NCI-H1436 (cell line): ENCODE data around the gene LIN28A.

ENCODE experiments used
- DNase-seq: peaks from one replicate; lab custom pipeline; 2025; lab: John Stamatoyannopoulos, UW

Gene LIN28A

DNA sequence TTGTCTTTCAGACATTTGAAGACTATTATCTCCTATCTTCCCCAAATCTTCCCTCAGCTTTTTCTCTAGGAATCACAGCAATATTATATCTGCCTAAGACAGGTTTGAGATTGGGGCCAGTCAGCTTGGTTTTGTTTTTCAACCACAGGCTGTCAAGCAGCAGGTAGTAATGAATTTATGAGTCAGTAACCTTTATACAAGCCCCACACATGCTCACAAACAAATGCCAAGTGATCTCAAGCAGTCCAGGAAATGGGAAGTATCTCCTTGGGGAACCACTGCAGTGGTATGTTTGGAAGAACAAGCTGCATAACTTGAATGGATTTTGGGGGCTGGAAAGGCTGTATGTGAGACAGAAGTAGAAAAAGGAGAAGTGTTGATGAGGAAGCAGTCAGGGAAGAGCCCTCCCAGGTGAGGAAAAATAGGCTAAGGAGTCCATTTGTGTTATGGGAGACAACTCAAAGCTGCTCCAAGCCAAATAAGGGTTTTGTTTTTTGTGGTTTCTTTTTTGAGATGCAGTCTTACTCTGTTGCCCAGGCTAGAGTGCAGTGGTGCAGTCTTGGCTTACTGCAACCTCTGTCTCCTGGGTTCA, 23.6 kb downstream of the LIN28A start:
- DNase-seq: no peak

DNA sequence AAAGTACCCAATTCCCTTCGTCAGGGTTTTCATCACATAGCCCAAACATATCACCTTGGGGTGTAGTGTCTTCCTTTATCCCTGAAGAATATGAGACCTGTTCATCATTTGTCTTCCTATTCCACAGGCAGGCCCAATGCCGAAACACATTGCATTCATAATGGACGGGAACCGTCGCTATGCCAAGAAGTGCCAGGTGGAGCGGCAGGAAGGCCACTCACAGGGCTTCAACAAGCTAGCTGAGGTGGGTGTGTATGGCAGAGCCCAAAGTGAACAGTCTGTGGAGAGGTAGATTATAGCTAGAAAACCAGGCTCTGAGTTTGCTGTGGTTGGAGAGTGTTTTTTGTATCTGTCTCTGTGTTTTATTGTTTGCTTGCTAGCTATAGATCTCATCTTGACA, 27.4 kb downstream of the LIN28A start:
- DNase-seq: no peak

DNA sequence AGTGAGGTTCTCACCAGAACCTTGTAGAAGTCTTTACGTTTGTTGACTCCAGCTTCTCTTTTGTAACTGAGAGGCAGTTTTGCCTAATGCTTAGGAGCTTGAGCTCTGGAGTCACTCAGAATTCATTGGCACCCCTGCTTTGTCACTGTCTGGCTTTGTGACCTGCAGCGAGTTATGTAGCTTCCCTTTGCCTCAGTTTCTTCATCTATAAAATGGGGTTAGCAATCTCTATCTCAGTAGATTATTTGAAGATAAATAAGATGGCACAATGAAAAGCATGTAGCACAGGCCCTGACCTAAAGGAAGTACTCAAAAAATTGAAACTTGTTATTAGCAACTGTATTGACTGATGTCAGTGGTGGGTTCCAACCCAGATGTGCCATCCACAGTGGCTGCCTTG, 29.6 kb downstream of the LIN28A start:
- no peak for DNase-seq

DNA sequence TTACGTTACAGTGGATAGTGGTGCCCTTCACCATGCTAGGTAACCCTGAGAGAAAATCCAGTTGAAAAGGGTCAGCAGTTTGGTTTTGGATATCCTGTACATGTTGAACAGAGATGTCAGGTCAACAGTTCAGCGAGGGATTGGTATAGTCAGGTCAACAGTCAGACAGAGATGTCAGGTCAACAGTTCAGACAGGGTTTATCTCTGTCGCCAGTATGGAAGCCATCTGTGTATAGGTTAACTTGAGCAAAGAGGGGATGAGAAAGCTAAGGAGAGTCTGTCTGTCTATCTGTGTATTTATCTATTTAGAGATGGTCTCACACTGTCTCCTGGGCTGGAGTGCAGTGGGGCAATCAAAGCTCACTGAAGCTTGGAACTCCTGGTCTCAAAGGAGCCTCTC, 39.3 kb downstream of the LIN28A start:
- DNase-seq: no peak

DNA sequence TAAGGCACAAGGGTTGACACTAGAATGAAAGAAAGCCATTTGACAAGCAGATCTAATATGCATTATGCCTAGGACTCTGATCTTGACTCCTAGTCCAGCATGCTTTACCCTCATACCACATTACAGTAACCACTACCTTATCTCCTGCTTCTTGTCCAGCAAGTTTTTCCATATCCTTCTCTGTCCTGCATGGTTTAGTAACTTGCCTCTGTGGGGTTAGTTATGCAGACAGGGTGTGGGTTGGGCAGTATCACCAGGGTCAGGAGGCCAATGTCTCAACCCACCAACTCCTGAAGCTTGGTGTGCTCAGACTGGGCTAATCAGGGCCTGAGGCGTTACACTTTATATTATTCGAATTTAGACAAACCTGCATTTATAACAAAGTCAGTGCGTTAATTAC, 40.3 kb downstream of the LIN28A start:
- DNase-seq: no peak

DNA sequence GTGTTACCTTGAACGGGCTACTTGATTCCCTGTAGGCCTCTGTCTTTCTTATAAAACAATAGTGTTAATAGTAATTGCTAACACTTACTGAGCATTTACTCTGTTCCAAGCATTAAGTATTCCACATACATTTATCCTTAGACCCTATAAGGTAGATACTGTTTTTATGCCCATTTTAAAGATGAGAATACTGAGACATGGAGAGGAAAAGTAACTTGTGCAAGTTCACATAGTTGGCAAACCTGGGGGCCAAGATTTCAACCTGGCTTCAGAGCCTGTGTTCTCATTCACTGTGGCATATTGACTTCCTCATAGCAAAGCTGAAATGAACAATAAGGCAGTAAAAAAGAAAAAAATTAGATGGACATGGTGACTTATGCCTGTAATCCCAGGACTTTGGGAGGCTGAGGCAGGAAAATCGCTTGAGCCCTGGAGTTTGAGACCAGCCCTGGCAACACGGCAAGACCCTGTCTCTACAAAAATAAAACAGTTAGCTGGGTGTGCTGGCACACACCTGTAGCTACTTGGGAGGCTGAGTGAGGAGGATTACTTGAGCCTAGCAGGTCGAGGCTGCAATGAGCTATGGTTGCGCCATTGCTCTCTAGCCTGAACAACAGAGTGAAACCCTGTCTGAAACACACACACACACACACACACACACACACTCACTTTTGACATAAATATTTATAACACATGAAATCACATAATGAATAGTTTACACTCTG, 42.0 kb downstream of the LIN28A start:
- no peak for DNase-seq

DNA sequence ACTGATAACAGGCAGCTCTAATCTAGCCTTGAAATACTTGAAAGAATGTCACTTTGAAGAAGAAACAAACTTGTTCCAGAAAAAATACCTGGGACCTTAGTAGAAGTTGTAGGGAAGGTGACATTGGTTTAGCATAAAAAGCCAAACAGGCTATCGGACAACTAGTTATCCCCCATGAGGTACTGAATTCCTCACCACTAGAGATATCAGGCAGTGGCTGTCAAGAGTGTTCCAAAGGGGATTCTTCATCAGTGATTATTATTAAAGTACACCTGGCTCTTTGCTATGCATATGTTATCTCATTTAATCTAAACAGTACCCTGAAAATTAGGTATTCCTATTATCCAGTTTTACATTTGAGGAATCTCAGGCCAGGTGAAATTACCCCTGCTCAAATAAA, 48.5 kb downstream of the LIN28A start:
- no peak for DNase-seq

DNA sequence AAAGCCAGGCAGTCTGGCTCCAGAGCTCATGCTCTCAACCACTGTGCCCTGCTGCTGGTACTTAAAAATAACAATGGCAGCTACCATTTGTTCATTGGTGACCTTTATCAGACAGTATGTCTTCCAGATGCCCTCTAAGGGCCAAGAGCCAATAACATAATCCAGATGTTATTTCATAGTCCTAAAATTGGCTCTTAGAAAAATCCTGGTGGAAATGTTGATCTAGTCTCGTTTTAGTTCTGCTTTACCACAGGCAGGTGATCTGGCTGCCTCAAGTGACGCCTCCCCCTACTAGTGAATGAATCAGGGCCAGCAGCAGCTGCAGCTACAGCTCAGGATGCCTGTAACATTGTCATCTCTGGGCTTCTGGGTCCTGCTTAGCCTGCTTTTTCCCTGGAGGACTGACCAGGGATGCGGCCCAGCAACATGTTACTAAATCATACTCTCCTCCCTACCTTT, 49.0 kb downstream of the LIN28A start:
- DNase-seq: no peak

DNA sequence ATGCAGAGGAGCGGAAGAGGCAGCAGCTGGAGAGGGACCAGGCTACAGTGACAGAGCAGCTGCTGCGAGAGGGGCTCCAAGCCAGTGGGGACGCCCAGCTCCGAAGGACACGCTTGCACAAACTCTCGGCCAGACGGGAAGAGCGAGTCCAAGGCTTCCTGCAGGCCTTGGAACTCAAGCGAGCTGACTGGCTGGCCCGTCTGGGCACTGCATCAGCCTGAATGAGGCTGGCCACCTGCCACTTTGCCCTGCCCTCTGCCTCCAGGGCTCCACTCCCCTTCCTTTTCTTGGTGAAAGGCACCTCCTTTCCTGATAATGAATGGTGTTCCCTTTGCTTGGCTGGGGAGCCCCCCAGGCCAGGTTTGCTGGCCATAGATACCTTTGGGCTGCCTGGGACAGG, 58.3 kb downstream of the LIN28A start:
- DNase-seq: no peak

DNA sequence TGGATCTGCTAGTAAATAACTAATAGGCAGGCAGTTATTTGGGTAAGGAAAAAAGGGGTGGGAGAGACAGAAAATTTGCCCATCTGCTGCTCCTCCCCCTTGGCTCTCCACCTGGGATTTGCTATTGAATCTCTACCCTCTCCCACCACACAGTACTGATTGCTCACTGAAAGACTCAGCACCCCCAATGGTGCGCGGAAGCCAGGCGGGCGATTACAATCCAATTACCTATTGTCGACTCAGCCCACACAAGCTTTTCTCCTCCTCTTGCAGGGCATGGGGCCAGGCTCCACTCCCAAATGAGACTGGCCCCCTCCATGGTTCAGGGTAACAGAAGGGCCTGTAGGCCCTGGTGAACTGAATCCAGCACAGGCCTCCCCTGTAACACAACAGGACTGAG, 58.9 kb downstream of the LIN28A start:
- peak; percentile 60 for DNase-seq

DNA sequence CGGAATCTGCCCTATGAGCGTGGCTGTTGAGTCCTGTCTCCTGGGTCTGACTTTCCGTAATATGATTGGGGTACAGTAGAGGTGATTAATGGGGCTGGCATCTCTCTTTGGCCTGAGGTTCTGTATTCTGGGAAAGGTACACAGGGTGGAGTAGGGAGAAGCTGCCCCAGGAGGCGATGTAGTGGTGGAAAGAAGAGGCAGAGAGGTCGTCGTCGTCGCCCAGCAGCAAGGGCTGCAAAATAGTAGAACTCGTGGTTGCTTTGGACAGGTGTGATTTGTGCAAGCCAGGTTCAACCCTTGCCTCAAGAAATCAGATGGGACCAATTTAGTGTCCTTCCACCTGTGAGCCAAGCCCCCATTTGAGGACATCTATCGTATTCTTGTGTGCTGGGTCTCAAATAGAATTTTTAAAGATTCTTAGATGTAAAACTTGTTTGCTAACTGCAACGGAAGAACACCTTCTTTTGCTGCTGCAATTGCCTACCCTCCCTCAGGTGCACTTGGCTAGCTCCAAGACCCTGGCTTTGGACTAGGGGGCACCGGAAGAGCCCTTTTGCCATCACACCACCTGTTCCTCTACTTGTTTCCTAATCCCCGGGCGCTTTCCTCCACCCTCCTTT, 60.4 kb downstream of the LIN28A start:
- no peak for DNase-seq

DNA sequence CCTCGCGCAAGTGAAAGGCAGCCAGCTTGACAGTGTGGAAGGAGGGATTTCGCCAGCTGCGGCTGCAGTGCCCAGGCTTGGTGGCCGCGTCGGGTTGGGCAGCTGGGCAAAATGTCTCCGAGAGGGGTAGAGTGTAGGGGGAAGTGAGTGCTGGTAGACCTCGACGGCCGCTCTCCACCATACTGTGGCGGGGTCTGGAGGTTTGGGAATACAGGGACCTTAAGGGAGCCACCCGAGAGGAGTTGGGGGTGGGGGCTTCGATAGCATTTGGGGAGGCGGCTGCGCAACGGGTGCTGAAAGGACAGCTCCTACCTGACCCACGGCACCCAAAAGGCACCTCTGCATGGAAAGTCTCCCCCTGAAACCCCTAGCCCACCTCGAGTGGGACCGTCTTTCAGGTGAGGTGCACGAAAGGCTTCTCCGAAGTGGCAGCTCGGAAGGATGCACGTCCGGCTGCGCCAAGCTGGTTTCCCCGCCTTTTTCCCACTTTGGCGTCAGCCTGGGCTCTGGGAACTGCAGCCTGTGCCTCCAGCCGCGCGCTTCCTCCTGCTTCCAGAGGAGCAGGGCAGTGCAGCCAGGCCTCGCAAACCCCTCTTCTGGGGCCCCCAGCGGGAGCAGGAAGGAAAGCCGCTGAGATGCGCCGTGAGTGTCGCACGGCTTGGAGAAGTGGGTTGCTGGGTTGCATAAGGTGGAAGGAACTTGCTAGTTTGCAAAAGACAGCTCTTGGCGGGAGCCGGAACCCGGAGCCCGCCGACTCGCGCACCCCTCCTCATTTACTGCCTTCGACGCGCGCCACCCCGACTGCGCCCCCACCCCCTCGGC, 61.1 kb downstream of the LIN28A start:
- DNase-seq: peak; percentile 29

DNA sequence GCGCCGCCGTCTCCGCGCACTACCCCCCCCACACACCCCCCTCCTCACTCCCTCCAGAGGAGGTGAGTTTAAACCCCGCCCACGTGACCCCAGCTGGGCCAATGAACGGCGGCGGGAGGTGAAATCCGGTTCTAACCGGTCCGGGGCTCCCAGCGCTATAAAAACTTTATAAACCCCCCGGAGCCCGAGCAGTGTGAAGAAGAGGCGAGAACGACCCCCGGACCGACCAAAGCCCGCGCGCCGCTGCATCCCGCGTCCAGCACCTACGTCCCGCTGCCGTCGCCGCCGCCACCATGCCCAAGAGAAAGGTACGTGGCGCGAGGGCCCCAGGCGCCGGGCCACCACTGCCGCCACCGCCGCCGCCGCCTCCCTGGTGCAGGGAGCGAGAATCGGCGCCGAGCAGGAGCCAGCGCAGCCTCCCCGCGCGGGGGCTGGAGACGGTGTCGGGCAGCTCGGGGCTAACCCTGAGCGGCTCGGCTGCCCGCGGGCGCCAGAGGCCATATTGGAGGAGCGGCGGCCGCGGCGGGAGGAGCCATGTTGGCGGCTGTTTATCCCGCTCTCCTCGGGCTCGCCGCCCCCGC, 61.8 kb downstream of the LIN28A start, which contains the start of gene HMGN2:
Gene HMGN2, plus strand, starts transcription at position 121 of the 581 bp plus-strand sequence. Its CDS starts 173 bp downstream, at position 294.
- peak; percentile 96 for DNase-seq

DNA sequence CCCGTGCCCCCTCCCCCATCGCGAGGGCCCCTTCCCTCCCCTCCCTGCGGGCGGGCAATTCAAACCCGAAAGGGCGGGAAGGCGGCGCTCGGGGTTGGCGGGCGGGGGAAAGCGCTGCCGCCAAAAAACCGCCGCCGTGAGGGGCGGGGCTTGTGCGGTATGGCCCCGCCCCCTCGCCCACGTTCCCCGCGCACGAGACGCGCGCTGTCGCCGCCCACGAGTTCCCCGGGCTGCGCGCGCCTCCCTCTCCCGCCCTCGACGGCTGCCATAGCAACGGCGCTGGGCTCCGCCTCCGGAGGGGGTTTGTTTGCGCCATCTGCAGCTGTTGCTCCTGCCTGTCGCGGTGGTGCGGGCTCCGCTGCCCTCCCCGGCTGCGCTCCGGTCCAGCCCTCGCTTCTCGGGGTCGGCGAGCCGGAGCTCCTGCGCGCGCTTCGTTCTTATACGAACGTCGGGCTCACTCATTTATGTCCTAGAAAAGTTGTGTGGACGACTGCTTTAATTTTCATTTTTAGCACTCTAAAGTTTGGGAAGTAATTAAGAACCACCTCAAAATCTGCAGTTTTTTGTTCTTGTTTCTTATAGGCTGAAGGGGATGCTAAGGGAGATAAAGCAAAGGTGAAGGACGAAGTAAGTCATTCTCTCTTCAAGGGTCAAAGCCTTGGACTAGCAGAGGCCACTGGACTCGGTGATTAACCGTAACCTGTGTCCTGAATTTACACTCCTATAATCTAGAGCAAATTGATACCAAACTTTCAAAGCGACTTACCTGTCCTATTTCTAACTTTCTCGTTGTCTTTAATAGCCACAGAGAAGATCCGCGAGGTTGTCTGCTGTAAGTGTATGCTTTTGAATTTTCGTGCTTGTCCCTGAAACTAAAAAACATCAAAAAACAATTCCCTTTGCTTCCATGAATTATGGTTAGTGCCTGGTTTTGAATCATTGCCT, 62.6 kb downstream of the LIN28A start:
- peak; percentile 88 for DNase-seq

DNA sequence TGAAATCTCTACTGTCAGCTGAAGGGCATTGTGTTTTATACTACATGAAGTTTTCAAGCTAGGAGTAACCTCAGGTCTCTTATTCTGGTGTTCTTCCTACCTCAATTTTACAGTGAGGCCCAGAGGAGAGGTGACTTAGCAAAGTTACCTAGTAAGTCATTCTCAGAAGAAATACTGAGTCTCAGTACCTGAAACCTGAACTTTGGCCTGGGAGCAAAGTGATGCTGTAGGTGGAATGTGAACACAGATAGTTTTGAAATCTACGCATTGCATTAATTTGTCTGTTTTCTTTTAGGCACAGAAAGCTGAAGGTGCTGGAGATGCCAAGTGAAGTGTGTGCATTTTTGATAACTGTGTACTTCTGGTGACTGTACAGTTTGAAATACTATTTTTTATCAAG, 64.2 kb downstream of the LIN28A start:
- no peak for DNase-seq

DNA sequence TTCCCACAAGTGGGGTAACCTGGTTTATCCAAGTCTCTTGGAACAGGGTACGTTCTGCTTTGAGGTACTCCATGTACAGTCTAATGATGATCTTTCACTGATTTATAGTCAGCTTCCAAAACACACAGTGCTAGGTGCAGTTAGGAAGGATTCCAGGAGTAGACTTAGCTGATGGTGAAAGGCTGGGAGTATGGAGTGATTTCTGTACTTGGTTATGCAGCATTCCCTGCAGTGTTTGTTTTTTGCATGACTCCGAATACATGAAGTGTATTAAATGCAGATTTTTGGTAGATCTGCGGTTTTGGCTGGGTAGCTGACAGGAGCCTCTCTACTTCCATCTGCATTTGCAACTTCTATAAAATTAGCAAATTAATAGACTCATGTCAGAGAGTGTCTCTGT, 65.4 kb downstream of the LIN28A start:
- DNase-seq: no peak

DNA sequence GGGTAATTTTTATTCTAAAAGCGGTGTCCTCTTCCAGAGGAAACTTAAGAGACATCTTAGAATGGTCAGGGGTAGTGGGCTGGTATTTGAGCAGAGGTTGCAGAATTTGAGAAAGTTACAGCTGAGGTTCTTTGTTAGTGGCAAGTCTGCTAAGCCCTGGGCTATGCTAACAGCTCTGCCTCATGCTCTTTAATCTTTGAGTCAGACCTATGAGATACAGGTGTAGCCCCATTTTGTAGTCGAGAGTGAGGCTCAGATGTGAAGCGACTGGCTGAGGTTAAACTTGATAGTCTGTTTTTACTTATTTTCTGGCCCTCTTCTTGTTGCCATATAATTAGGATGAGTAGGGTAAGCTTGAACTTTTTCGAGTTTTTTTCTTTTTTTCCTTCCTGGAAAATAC, 66.3 kb downstream of the LIN28A start:
- DNase-seq: no peak

DNA sequence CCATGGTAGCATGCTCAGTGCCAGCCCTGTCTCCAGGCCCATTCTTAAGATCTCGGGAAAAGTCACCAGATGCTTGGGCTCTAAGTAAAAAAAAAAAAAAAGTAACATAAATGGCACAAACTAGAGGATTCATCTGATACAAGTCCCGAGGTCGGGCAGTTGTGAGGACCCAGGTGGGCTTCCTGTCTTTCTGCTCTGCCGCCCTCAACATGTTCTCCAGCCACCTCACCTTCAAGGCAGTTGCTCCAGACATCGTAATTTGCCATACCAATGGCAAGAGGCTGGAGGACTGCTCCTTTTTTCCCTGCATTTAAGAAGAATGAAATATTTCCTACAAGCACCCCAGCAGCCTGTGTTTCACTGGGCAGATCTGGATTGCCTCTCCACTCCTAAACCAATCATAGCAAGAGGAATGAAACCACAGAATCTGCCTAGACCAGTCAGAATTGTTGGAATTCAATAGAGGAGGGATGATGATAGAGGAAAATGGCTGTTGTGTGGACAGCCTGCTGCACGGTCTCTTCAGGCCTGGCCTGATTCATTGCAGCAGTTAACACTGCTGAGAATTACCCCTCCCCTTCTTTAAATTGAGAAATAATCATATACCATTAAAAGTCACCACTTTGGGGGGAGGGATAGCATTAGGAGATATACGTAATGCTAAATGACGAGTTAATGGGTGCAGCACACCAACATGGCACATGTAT, 67.0 kb downstream of the LIN28A start:
- no peak for DNase-seq

DNA sequence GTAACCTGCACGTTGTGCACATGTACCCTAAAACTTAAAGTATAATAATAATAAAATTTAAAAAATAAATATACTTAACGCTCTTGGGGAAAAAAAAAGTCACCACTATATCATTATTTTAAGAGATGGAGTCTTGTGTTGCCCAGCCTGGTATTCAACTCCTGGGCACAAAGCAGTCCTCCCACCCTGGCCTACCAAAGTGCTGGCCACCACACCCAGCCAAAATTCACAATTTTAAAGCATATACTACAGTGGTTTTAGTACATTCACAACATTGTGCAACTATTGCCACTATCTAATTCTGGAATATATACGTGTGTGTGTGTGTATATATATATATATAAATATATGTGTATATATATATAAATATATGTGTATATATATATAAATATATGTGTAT, 67.5 kb downstream of the LIN28A start:
- no peak for DNase-seq

DNA sequence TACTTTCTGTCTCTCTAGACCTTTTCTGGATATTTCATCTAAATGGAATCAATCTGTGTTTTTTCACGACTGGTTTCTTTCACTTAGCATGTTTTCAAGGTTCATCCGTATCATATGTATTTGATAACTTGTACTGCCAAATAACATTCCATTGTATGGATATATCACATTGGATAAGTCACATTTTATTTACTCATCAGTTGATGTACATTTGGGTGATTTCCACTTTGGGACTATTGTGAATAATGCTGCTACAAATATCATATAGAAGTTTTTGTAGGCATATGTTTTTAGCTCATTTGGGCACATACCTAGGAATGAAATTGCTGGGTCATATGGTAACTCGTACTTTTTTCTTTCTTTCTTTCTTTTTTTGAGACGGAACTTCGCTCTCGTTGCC, 68.4 kb downstream of the LIN28A start:
- DNase-seq: no peak
